Tibial artery (tissue), 4 donors: ENCODE measurements around the gene KIFC3.

ENCODE experiments used
- DNase-seq, 2 donors: peaks; one replicate each; pipeline ENCODE4 v3.0.0-alpha.2; 2019
- H3K27ac ChIP-seq, 2 donors: fragments of 200-600 bp; sonication (generic) in 1 of 2; 1 replicate in 1 of 2; 2 replicates in 1 of 2; pipeline ENCODE4 v1.5.1; 2018 to 2019; ENCODE audit warnings: mild to moderate bottlenecking in 1 of 2
- H3K27me3 ChIP-seq, 2 donors: fragments of 200-600 bp; sonication (generic) in 1 of 2; one replicate each; pipeline versions ENCODE4 v1.5.1 to v1.6.0; 2016 to 2019
- H3K36me3 ChIP-seq, 3 donors: fragments of 200-600 bp; sonication (generic) in 2 of 3; one replicate each; pipeline ENCODE4 v1.5.1; 2016 to 2019; ENCODE audit warnings: mild to moderate bottlenecking in 2 of 3
- H3K4me1 ChIP-seq, 4 donors: fragments of 200-600 bp; sonication (generic) in 2 of 4; 1 replicate in 3 of 4; 2 replicates in 1 of 4; pipeline ENCODE4 v1.5.1; 2016 to 2019
- H3K4me3 ChIP-seq, 2 donors: fragments of 200-600 bp; sonication (generic) in 1 of 2; 1 replicate in 1 of 2; 2 replicates in 1 of 2; pipeline ENCODE4 v1.5.1; 2018 to 2019; ENCODE audit warnings: mild to moderate bottlenecking in 2 of 2
- H3K9me3 ChIP-seq, 3 donors: fragments of 200-600 bp; sonication (generic) in 1 of 3; one replicate each; pipeline ENCODE4 v1.5.1; 2016 to 2019
- CTCF ChIP-seq, 2 experiments: fragments of 200-600 bp in 1 of 2; fragments of 450-650 bp in 1 of 2; IDR thresholded peaks; one replicate each; pipeline ENCODE4 v1.5.1; 2017 to 2019; ENCODE audit warnings: antibody characterized with exemption in 2 of 2, mild to moderate bottlenecking in 1 of 2, moderate library complexity in 1 of 2
- intact Hi-C: fragments of 100-400 bp; cut with DNase I; formaldehyde crosslinking; loops from one replicate; pipeline ENCODE4 v1.15.0; 2023; ENCODE audit warnings: low total_unique reads

Gene KIFC3

GRCh38 chr16:57834936-57835335, 32.6 kb upstream of the KIFC3 start:
- intact Hi-C loops = no loop called here
- no peak for TF ChIP-seq CTCF (IDR thresholded peaks at IDR 0.05)
- Histone ChIP-seq H3K9me3 (no peaks in the 10 kb centered on the region), H3K4me3 (no peak overlapping the region), H3K27ac (no peak overlapping the region), H3K36me3 (no peaks in the 10 kb centered on the region), H3K4me1 (peaks cover 0 to 12% (median under 1%) of the 10 kb centered on the region in 4 donors), H3K27me3 (peaks cover 0 to 10% of the 10 kb centered on the region in 2 donors)
- DNase-seq = no peak

GRCh38 chr16:57830890-57831484, 28.7 kb upstream of the KIFC3 start:
- Histone ChIP-seq H3K4me1 (peaks cover 0 to 31% (median 6%) of the 10 kb centered on the region in 4 donors), H3K4me3 (no peak overlapping the region), H3K27ac (peak overlapping the region in 1 of 2 donors; percentile 43), H3K27me3 (peaks cover 0 to 8% of the 10 kb centered on the region in 2 donors), H3K36me3 (no peaks in the 10 kb centered on the region), H3K9me3 (no peaks in the 10 kb centered on the region)
- TF ChIP-seq CTCF (IDR thresholded peaks at IDR 0.05) = no peak
- no peak for DNase-seq
- intact Hi-C loops = no loop called here

GRCh38 chr16:57829969-57830360, 27.7 kb upstream of the KIFC3 start:
- Histone ChIP-seq H3K4me1 (peaks cover 0 to 31% (median 6%) of the 10 kb centered on the region in 4 donors), H3K4me3 (no peak overlapping the region), H3K27me3 (peaks cover 0 to 4% of the 10 kb centered on the region in 2 donors), H3K36me3 (no peaks in the 10 kb centered on the region), H3K9me3 (no peaks in the 10 kb centered on the region), H3K27ac (peak overlapping the region; percentile 42 to 43)
- intact Hi-C loops = no loop called here
- no peak for DNase-seq
- no peak for TF ChIP-seq CTCF (IDR thresholded peaks at IDR 0.05)

GRCh38 chr16:57828272-57829161, 26.2 kb upstream of the KIFC3 start:
- Histone ChIP-seq H3K36me3 (no peaks in the 10 kb centered on the region), H3K27me3 (no peaks in the 10 kb centered on the region), H3K9me3 (no peaks in the 10 kb centered on the region), H3K4me3 (no peak overlapping the region), H3K27ac (no peak overlapping the region), H3K4me1 (peaks cover 0 to 31% (median 6%) of the 10 kb centered on the region in 4 donors)
- TF ChIP-seq CTCF (IDR thresholded peaks at IDR 0.05) = no peak
- intact Hi-C loops = no loop called here
- DNase-seq = no peak

GRCh38 chr16:57826706-57827625, 24.7 kb upstream of the KIFC3 start:
- Histone ChIP-seq H3K27me3 (no peaks in the 10 kb centered on the region), H3K9me3 (no peaks in the 10 kb centered on the region), H3K36me3 (no peaks in the 10 kb centered on the region), H3K4me3 (no peak overlapping the region), H3K27ac (no peak overlapping the region), H3K4me1 (peaks cover 0 to 31% (median 6%) of the 10 kb centered on the region in 4 donors)
- intact Hi-C loops = no loop called here
- TF ChIP-seq CTCF (IDR thresholded peaks at IDR 0.05) = no peak
- no peak for DNase-seq
